Mucosa of descending colon (tissue), 3 donors: Measurements from ENCODE around the gene JAKMIP2. TPM values are rescaled to one million over a fixed set of nuclear protein-coding genes. Genes with fewer than 3 reads are reported as not detected.
"Not testable (repeated sequence)": the region's sequence is repeated elsewhere in the genome, so short reads cannot be mapped to it uniquely, and the experiment has no call there.

Experiments
- ATAC-seq: fragments of 200-7000 bp; cut with Tn5 transposase; one replicate; pipeline ENCODE4 v1.9.1; 2020; ENCODE audit warnings: mild to moderate bottlenecking, moderate library complexity
- DNase-seq, 3 donors: peaks; one replicate each; pipeline ENCODE4 v3.0.0-alpha.2; 2020
- H3K36me3 ChIP-seq: fragments of 200-600 bp; one replicate; pipeline ENCODE4 v1.8.0; 2021; ENCODE audit warnings: low read depth, mild to moderate bottlenecking
- H3K4me1 ChIP-seq: fragments of 200-600 bp; one replicate; pipeline ENCODE4 v1.8.0; 2021; ENCODE audit warnings: low read depth, mild to moderate bottlenecking
- H3K4me3 ChIP-seq: fragments of 200-600 bp; one replicate; pipeline ENCODE4 v1.8.0; 2021; ENCODE audit warnings: mild to moderate bottlenecking
- H3K9me3 ChIP-seq: fragments of 200-600 bp; one replicate; pipeline ENCODE4 v1.8.0; 2021; ENCODE audit warnings: mild to moderate bottlenecking
- intact Hi-C, 2 donors: fragments of 100-400 bp; cut with DNase I in 1 of 2; cut with micrococcal nuclease in 1 of 2; formaldehyde crosslinking; loops; one replicate each; pipeline versions ENCODE4 v1.11.0 to v1.11.1; 2022; cut with DNase I, micrococcal nuclease
- total RNA-seq, 3 donors: library from RNA; stranded (reverse); fragmentation: NEBNext Ultra II Directional in 2 of 3; extraction: Animal tissue kit (Norgen Biotek cat#: 25700) in 2 of 3; gene quantifications; one replicate each; pipeline versions ENCODE4 v1.2.1 to v1.2.4, GENCODE V29; 2021 to 2023
- TF ChIP-seq, protein P1 (sequence below): fragments of 200-600 bp; IDR thresholded peaks from one replicate; pipeline ENCODE4 v1.8.0; 2022; ENCODE audit warnings: antibody characterized with exemption, mild to moderate bottlenecking
- donor health status: DM: no; HTN: no; CAD: no; lungs with moderate emphysema.
- donor health status: DM: no; HTN: no; CAD: no.
- donor health status: DM: no; HTN: yes; CAD: no.

The JAKMIP2 gene
- total RNA-seq, 3 donors from 2014 or later, result 0.90 to 9.0 (median 2.0) TPM

DNA sequence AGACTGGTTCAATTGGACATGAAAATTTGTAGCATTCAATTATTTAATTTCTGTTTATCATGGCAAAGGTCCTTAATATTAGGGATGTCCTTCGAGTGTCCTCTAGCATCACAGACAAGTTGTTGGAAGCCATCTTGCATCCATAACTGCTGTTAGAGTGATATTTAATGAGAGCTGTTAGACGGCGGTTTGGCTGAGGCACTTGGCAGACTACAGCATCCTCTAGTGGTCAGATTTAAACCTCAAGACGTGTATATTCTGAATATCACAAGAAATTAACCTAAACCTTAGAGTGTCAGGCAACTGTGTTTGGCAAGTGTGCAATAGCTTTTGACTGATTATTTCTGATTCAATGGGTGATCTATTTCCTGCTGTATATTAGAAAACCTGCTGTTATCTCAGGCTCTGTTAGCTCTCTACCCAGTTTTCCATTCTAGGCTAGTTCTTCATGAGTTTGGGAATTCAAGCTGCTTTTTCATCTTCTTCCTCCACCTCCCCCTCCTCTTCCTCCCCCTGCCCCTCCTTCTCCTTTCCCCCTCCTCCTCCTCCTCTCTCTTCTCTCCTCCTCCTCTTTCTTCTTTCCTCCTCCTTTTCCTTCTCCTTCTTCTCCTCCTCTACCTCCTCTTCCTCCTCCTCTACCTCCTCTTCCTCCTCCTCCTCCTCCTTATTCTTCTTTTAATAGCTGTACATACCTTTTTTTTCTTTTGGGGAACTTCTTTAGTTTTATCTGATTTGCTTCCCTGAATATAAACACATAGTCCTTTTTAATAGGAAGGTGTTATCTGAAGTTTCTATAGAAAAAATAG is 40.4 kb upstream of the JAKMIP2 start:
- Histone ChIP-seq H3K4me3 (no peak overlapping the region), H3K9me3 (no peaks in the 10 kb centered on the region), H3K36me3 (no peaks in the 10 kb centered on the region), H3K4me1 (no peaks in the 10 kb centered on the region)
- intact Hi-C loops, result loop anchor here (2.0 kb wide), 1 partner anchor 194 kb away; no protein-coding TSS in a partner anchor
- TF ChIP-seq, protein P1, sequence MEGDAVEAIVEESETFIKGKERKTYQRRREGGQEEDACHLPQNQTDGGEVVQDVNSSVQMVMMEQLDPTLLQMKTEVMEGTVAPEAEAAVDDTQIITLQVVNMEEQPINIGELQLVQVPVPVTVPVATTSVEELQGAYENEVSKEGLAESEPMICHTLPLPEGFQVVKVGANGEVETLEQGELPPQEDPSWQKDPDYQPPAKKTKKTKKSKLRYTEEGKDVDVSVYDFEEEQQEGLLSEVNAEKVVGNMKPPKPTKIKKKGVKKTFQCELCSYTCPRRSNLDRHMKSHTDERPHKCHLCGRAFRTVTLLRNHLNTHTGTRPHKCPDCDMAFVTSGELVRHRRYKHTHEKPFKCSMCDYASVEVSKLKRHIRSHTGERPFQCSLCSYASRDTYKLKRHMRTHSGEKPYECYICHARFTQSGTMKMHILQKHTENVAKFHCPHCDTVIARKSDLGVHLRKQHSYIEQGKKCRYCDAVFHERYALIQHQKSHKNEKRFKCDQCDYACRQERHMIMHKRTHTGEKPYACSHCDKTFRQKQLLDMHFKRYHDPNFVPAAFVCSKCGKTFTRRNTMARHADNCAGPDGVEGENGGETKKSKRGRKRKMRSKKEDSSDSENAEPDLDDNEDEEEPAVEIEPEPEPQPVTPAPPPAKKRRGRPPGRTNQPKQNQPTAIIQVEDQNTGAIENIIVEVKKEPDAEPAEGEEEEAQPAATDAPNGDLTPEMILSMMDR, result peak; percentile 54
- DNase-seq, result peak in 2 of 3 donors; percentile 24 to 62
- ATAC-seq, result peak; percentile 89

DNA sequence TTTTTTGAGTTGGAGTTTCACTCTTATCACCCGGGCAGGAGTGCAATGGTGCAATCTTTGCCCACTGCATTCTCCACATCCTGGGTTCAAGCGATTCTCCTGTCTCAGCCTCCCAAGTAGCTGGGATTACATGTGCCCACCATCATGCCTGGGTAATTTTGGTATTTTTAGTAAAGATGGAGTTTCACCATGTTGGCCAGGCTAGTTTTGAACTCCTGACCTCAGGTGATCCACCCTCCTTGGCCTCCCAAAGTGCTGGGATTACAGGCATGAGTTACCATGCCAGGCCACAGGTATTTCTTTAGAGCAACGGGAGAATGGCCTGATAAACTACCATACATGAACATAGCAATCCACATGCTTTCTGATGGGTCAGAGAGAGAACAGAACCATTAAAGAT is 39.7 kb upstream of the JAKMIP2 start:
- intact Hi-C loops, result loop anchor here (2.0 kb wide), 1 partner anchor 193 kb away; no protein-coding TSS in a partner anchor
- H3K4me1 ChIP-seq, H3K4me3 ChIP-seq, DNase-seq, H3K36me3 ChIP-seq, ATAC-seq, H3K9me3 ChIP-seq: not testable (repeated sequence)

DNA sequence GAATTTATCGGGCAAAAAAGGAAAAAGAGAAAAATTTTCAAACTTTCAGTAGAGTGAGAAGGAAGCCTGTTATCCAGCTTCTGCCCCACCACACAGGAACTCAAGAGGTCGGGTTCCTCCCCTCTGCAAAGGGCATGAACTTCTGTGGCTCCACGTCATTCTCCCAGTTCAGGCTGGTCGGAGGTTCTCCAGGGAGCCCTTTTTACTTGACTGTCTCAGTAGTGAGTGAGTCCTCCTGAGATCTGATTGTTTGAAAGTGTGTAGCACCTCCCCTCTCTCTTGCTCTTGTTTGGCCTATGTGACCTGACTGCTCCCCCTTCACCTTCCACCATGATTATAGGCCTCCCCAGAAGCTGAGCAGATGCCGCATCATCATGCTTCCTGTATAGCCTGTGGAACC is 39.2 kb upstream of the JAKMIP2 start:
- H3K4me1 ChIP-seq, result no peaks in the 10 kb centered on the region
- H3K36me3 ChIP-seq, result no peaks in the 10 kb centered on the region
- TF ChIP-seq, protein P1, result no peak
- DNase-seq (no peak), ATAC-seq (no peak)
- no peaks in the 10 kb centered on the region for H3K9me3 ChIP-seq
- intact Hi-C loops, result loop anchor here (2.0 kb wide), 1 partner anchor 193 kb away; no protein-coding TSS in a partner anchor
- no peak overlapping the region for H3K4me3 ChIP-seq

DNA sequence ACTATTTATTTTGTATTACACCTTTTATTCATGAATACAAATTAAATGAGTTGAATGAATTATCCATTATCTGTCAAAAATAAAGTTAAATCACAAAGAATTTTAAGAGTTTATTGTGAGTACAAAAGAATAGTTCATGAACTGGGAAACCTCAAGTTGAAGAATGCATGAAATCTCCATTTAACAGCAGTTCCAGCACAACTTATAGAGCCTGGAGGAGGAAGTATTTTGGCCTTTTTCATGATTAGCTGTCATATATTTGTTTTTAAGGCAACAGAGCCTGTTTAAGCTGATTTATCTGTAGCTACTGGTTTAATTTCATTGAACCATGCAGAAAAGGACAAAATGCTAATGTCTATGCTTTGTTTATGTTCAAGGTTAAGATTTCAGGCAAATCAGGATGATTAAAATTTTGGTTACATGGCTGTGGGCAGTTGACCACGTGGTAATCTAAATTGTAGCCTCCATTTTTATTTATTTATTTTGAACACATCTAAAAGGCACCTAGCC is 36.8 kb upstream of the JAKMIP2 start:
- H3K4me1 ChIP-seq, result no peaks in the 10 kb centered on the region
- TF ChIP-seq, protein P1, result no peak
- no peak overlapping the region for H3K4me3 ChIP-seq
- H3K36me3 ChIP-seq, result no peaks in the 10 kb centered on the region
- ATAC-seq (no peak), DNase-seq (no peak)
- no peaks in the 10 kb centered on the region for H3K9me3 ChIP-seq
- intact Hi-C loops, result no loop called here

DNA sequence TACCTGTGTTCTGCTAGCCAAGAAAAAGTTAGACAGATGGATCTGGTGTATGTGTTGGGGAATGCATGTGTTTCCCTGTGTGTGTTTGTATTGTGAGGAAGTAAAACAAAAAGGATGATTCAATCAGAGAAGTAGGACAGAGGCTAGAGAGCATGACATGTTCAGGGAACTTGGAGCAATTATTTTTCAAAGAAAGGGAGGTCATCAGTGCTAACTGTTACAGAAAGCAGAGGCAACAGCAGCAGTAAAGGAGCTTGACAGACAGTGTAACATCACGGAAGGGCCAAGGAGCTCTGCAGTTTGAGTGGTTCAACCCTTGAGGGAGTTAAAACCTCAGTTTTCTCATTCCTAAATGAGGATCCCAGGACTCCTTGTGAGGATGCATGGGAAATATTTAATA is 35.8 kb upstream of the JAKMIP2 start:
- ATAC-seq, result peak; percentile 36
- intact Hi-C loops, result no loop called here
- Histone ChIP-seq H3K4me3 (no peak overlapping the region), H3K9me3 (no peaks in the 10 kb centered on the region), H3K36me3 (no peaks in the 10 kb centered on the region), H3K4me1 (no peaks in the 10 kb centered on the region)
- TF ChIP-seq, protein P1, result no peak
- no peak for DNase-seq

DNA sequence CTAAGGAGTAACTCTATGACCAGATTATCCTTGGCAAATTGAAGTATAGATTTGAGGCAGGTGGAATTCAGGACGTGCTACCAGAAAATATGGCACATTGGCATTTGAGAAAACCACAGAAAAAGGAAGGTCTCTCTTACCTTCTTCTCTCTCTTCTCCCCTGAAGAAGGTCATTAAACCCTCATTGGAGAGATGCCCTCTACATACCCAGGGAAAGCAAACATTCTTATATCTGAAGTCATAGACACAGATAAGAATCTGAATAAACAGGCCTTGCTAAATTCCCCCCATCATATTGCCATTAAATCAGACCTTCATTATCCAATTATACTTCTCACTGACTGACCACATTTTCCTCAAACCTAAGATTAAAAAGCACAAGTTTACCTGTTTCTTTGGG is 31.2 kb upstream of the JAKMIP2 start:
- Histone ChIP-seq H3K4me3 (no peak overlapping the region), H3K36me3 (no peaks in the 10 kb centered on the region), H3K9me3 (no peaks in the 10 kb centered on the region), H3K4me1 (no peaks in the 10 kb centered on the region)
- intact Hi-C loops, result no loop called here
- DNase-seq (no peak), ATAC-seq (no peak)
- TF ChIP-seq, protein P1, result no peak
